Glutamatergic neuron (in vitro differentiated cells): Measurements from ENCODE around the gene MTHFR. TPM values are rescaled to one million over a fixed set of nuclear protein-coding genes. Genes with fewer than 3 reads are reported as not detected.

Experiments used
- DNase-seq: peaks from one replicate; pipeline ENCODE4 v3.0.0; 2022
- H3K27ac Mint-ChIP-seq: one replicate; pipeline ENCODE4 v1.8.0; 2020; ENCODE audit warnings: mild to moderate bottlenecking, mixed read lengths, inconsistent platforms; ENCODE audit not compliant: unreplicated experiment
- H3K27me3 Mint-ChIP-seq: one replicate; pipeline ENCODE4 v1.8.0; 2020; ENCODE audit warnings: mild to moderate bottlenecking, moderate library complexity, mixed read lengths, inconsistent platforms; ENCODE audit not compliant: unreplicated experiment
- H3K36me3 Mint-ChIP-seq: one replicate; pipeline ENCODE4 v1.8.0; 2020; ENCODE audit warnings: mild to moderate bottlenecking, mixed read lengths, inconsistent platforms; ENCODE audit not compliant: unreplicated experiment
- H3K4me1 Mint-ChIP-seq: one replicate; pipeline ENCODE4 v1.8.0; 2020; ENCODE audit warnings: mild to moderate bottlenecking, low read depth, mixed read lengths, inconsistent platforms; ENCODE audit not compliant: unreplicated experiment
- H3K4me3 Mint-ChIP-seq: one replicate; pipeline ENCODE4 v1.8.0; 2020; ENCODE audit warnings: mild to moderate bottlenecking, mixed read lengths, inconsistent platforms; ENCODE audit not compliant: unreplicated experiment
- H3K9me3 Mint-ChIP-seq: one replicate; pipeline ENCODE4 v1.8.0; 2020; ENCODE audit warnings: mild to moderate bottlenecking, moderate library complexity, mixed read lengths, inconsistent platforms; ENCODE audit not compliant: unreplicated experiment
- CTCF ChIP-seq: fragments of 200-600 bp; sonication (generic); IDR thresholded peaks from one replicate; pipeline ENCODE4 v1.5.0; 2021; ENCODE audit not compliant: partially characterized antibody, unreplicated experiment
- total RNA-seq: library from RNA; stranded (reverse); fragmentation: NEBNext Ultra II Directional; extraction: Animal tissue kit (Norgen Biotek cat#: 25700); gene quantifications from one replicate; pipeline ENCODE4 v1.2.1, GENCODE V29; 2021; ENCODE audit not compliant: unreplicated experiment

MTHFR gene
- total RNA-seq, 1 donor from 2014 or later = 83.2 TPM

GRCh38 chr1:11757047-11757446 is 48.7 kb downstream of the MTHFR start:
- peaks cover 19% of the 10 kb centered on the region for H3K36me3 Mint-ChIP-seq
- no peak for DNase-seq
- H3K27me3 Mint-ChIP-seq = peaks cover 11% of the 10 kb centered on the region
- no peak for TF ChIP-seq CTCF
- peaks cover 7% of the 10 kb centered on the region for H3K4me1 Mint-ChIP-seq
- H3K4me3 Mint-ChIP-seq = no peak overlapping the region
- H3K27ac Mint-ChIP-seq = no peak overlapping the region
- H3K9me3 Mint-ChIP-seq = peaks cover 2% of the 10 kb centered on the region

GRCh38 chr1:11753555-11754208 is 52.1 kb downstream of the MTHFR start:
- peaks cover 14% of the 10 kb centered on the region for H3K36me3 Mint-ChIP-seq
- no peak overlapping the region for H3K4me3 Mint-ChIP-seq
- peaks cover 9% of the 10 kb centered on the region for H3K27me3 Mint-ChIP-seq
- peaks cover 13% of the 10 kb centered on the region for H3K4me1 Mint-ChIP-seq
- no peak for DNase-seq
- no peak for TF ChIP-seq CTCF
- H3K27ac Mint-ChIP-seq = no peak overlapping the region
- no peaks in the 10 kb centered on the region for H3K9me3 Mint-ChIP-seq

GRCh38 chr1:11752359-11753088 is 53.2 kb downstream of the MTHFR start:
- Mint-ChIP-seq H3K36me3 (peaks cover 14% of the 10 kb centered on the region), H3K4me1 (peaks cover 13% of the 10 kb centered on the region), H3K9me3 (no peaks in the 10 kb centered on the region), H3K27me3 (peaks cover 9% of the 10 kb centered on the region), H3K4me3 (no peak overlapping the region), H3K27ac (no peak overlapping the region)
- DNase-seq = no peak
- no peak for TF ChIP-seq CTCF

GRCh38 chr1:11751087-11751486 is 54.7 kb downstream of the MTHFR start:
- no peak for TF ChIP-seq CTCF

GRCh38 chr1:11749996-11750395 is 55.8 kb downstream of the MTHFR start:
- Mint-ChIP-seq H3K27ac (no peak overlapping the region), H3K9me3 (peaks cover 2% of the 10 kb centered on the region), H3K4me1 (peaks cover 20% of the 10 kb centered on the region), H3K27me3 (peaks cover 14% of the 10 kb centered on the region), H3K36me3 (no peaks in the 10 kb centered on the region), H3K4me3 (no peak overlapping the region)
- no peak for TF ChIP-seq CTCF
- DNase-seq = no peak

More at GRCh38 chr1:11751087-11751486, 54.7 kb downstream of the MTHFR start:
- Mint-ChIP-seq H3K4me3 (no peak overlapping the region), H3K27me3 (peaks cover 14% of the 10 kb centered on the region), H3K27ac (no peak overlapping the region), H3K9me3 (peaks cover 2% of the 10 kb centered on the region), H3K36me3 (peaks cover 3% of the 10 kb centered on the region), H3K4me1 (peaks cover 16% of the 10 kb centered on the region)
- DNase-seq = no peak
